Measurements from ENCODE around the gene ARFGAP2.

The ARFGAP2 gene

GRCh38 chr11:47147250-47147649 is 29.4 kb downstream of the ARFGAP2 start:
- DNase-seq (ENCODE audit: extremely low read depth, low read depth) = no peak
- TF ChIP-seq, protein P1, sequence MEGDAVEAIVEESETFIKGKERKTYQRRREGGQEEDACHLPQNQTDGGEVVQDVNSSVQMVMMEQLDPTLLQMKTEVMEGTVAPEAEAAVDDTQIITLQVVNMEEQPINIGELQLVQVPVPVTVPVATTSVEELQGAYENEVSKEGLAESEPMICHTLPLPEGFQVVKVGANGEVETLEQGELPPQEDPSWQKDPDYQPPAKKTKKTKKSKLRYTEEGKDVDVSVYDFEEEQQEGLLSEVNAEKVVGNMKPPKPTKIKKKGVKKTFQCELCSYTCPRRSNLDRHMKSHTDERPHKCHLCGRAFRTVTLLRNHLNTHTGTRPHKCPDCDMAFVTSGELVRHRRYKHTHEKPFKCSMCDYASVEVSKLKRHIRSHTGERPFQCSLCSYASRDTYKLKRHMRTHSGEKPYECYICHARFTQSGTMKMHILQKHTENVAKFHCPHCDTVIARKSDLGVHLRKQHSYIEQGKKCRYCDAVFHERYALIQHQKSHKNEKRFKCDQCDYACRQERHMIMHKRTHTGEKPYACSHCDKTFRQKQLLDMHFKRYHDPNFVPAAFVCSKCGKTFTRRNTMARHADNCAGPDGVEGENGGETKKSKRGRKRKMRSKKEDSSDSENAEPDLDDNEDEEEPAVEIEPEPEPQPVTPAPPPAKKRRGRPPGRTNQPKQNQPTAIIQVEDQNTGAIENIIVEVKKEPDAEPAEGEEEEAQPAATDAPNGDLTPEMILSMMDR (IDR thresholded peaks at IDR 0.05; ENCODE audit: low read depth, low read length) = no peak

- no peak for DNase-seq (ENCODE audit: extremely low read depth, low read depth)
- TF ChIP-seq, protein P1 (IDR thresholded peaks at IDR 0.05; ENCODE audit: low read depth, low read length) = no peak
Observed at GRCh38 chr11:47144541-47144940, 32.1 kb downstream of the ARFGAP2 start.

- TF ChIP-seq, protein P1 (IDR thresholded peaks at IDR 0.05; ENCODE audit: low read depth, low read length) = no peak
- peak; percentile 70 for DNase-seq (ENCODE audit: extremely low read depth, low read depth)
Observed at GRCh38 chr11:47143322-47143721, 33.4 kb downstream of the ARFGAP2 start.

DNA sequence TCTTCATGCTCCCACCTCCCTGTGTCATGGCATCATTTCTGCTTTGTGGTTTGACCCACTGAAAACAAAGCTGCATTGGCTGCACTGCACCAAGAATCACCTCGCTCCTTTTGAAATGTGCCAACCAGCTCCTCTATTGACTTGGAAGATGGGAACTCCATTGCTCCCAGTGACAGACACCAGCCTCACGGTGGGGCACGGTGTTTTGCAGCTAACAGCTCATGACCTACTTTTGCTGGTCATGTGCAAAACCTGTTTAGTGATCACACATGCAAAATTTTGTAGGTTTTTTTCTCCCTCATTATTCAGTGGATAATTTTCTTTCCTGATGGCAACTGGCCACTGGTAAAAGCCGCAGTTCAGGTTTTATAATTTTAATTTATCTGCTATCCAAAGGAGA is 36.8 kb downstream of the ARFGAP2 start:
- no peak for DNase-seq (ENCODE audit: extremely low read depth, low read depth)
- TF ChIP-seq, protein P1 (IDR thresholded peaks at IDR 0.05; ENCODE audit: low read depth, low read length) = no peak

GRCh38 chr11:47137476-47137875 is 39.2 kb downstream of the ARFGAP2 start:
- no peak for DNase-seq (ENCODE audit: extremely low read depth, low read depth)
- TF ChIP-seq, protein P1 (IDR thresholded peaks at IDR 0.05; ENCODE audit: low read depth, low read length) = no peak

DNA sequence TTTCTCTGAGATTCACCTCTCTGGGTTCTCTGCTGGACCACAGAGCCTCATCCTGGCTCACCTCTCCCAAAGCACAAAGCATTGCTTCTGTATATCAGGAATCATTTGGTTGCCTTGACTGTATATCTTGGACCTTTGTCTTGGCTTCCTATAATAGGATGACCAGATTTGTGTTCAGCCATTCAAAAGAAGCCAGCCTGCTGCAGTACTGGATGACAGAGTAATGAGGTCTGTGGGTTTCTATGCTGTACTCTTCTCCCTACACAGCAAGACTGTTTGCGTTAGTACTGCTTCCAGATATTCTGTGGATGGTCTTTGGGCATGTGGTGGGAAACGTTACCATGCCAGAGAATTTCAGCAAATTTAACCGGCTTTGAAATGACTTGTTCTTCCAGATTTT is 39.8 kb downstream of the ARFGAP2 start:
- TF ChIP-seq, protein P1 (IDR thresholded peaks at IDR 0.05; ENCODE audit: low read depth, low read length) = no peak
- no peak for DNase-seq (ENCODE audit: extremely low read depth, low read depth)

DNA sequence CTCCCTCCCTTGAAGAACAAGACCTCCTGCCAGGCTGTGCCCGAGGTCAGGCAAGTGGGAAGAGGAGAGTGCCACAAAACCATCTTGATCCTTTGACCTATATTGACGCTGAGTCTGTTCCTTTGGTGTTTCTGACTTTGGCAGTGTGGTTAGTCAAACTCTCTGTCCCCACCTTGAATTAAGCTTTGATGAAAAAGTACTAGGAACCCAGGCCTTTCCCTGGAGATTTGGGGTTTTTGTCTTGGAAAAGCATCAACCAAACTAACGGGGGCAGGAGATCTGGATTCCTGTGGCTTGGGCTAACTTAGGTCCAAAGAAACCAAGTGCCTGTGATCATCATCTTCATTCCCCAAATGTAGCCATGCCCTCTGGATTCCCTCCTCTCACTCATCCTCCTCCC is 40.4 kb downstream of the ARFGAP2 start:
- TF ChIP-seq, protein P1 (IDR thresholded peaks at IDR 0.05; ENCODE audit: low read depth, low read length) = no peak
- DNase-seq (ENCODE audit: extremely low read depth, low read depth) = no peak

All from AG09319 (cell line).